Stimulated activated CD8-positive, alpha-beta memory T cell treated with anti-CD3 and anti-CD28 coated beads, Interleukin-4, amount 100 ng/mL, for 1 hour (primary cell): Measurements from ENCODE around the gene TMEM151A.
"Not testable (repeated sequence)": the region's sequence is repeated elsewhere in the genome, so short reads cannot be mapped to it uniquely, and the experiment has no call there.

Experiments
- DNase-seq, 2 donors: peaks; one replicate each; pipeline ENCODE4 v3.0.0-alpha.2; 2020; ENCODE audit warnings: low read depth in 2 of 2, low spot score in 1 of 2

Gene TMEM151A

DNA sequence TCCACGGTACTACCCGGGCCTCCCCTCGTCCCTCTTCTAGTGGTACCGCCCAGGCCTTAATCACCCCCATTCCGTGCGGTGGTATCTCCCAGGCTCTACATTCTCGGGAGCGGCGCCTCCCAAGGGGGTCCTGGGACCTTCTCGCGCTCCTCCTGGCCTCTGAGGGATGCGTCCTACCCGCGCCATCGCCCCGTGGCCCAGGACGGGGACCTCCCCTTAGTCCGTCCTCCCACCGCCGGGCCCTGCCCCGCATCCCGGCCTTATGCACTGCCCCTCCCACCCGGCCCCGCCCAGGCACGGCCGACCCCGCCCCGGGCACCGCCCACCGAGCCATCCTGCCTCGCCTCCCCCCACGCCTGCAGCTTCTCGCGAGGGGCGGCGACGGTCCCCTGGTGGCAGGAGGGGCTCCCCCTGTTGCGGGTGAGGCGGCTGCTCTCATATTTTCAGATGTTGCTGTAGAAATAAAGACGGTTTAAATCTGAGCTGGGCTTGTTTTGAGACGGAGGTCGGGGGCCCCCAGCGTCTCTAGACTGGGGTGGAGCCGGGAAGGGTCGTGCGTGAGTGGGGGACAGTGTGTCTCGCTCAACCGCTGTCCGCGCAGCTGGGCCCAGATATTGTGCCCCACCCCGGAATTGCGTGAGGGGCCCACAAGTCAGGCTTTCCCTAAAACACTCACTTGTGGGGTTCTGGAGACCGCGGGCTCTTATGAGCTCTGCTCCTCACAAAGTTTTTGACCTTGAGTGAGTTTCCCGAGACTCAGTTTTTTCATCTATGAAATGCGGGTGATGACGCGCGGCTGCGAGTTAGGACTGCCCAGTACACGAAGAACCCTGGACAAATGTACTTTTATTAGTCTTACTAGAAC lies 24.1 kb upstream of the TMEM151A start:
- DNase-seq, result peak; percentile 78 to 79

DNA sequence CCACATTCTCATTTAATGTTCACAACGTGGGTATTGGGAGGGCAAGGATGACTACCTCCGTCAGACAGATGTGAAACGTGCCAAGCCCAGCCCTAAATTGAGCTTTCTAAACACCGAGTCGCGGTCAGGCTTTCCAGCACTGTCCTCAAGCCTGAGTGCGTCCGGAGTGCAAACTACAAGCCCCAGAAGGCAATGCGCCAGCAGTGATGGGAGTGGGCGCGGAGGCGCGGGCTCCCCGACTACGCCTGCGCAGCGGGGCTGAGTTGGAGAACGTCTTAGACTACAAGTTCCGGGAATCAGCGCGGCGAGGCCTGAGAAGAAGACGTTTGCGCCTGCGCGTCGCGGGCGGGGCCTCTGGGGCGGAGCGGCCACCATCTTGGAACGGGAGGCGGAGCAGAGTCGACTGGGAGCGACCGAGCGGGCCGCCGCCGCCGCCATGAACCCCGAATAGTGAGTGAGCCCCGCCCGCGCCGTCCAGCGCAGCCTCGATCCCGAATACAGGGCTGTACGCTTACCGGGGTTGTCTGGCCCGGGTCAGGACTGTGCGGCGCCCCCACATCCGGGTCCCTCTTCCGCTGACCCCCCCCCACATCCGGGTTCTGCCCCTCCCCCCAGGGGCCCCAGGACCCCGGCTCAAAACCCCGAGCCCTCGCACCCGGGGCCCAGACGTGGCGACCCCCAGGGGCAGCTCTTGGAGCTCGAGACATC lies 23.3 kb upstream of the TMEM151A start, which contains the start of gene RAB1B:
Gene RAB1B, plus strand, starts transcription at position 396 of the 708 bp plus-strand sequence. Its CDS starts 41 bp downstream, at position 437.
- peak; percentile 99 to 100 for DNase-seq

DNA sequence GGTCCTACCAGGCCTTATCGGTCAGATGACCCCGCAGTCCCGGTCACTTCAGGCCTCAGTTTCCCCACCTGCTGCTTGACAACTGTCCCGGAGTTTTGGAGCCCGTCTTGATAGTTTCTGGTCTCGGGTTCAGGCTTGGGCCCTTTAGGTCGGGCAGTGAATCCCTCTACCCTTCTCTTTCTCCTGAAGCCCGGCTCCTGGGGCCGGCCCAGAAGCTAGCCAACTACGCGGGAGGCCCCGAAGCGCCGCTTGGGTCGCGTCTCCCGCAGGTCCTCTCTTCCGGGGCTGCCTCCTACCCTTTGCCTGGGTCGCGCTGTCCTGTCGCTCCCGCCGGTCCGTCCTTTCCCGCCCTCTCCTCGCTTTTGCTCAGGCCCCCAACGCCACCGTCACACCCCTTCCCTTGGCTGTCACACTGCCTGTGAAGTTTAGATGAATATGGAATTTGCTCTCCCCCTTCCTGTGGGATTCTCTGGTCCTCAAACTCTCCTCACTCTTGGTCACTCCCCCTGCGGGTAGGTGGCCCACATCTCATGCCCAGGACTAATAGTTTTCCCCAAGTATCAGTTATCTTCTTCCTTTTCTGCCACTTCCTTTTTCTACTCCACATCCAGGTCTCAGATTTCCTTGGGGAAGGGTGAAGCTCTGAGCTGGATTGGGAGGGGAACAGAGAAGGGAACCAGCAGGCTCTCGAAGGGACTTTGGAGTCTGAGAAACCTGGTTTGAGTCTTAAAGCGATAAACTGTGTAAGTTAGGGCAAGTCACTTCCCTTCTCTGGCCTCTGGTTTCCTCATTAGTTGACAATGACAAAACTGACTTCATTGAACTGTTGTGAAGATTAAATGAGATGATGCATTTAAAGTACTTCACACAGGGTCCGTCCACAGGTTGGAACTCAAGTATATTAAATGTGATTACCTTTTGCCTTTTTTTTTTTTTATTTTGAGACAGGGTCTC lies 22.5 kb upstream of the TMEM151A start:
- DNase-seq, result no peak

DNA sequence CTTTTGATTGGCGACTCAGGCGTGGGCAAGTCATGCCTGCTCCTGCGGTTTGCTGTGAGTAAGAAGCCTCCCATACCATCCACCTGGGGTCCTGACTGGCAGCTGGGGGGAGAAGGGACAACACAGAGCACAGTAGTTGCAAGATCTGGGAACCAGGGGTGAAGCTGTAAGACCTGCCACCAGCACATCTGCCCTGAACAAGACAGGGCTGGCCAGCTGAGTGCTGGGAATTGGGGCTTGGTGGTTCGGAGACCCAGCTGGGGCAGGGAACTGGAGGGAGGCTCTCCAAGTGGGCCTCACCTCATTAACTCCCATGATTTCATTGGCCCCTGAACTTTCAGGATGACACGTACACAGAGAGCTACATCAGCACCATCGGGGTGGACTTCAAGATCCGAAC lies 19.9 kb upstream of the TMEM151A start:
- no peak for DNase-seq

DNA sequence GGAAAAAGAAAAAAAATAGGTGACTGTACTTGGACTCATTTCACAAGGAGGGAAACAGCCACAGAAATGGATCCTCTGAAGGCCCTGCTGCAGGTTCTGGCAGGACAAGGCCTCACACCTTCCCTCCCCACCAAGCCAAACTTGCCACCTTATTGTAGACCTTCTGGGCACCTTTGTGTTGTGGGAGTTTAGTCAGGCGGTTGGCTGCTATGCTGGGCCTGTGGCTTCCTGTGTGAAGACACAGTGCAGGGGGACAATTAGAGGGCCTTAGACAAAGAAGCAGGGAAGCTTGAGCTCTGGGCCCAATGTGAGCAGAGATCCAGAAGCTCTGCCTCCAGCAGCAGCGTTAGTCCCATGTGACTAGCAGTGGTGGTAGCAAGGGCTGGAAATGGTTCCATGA lies 19.1 kb upstream of the TMEM151A start:
- DNase-seq, result no peak

DNA sequence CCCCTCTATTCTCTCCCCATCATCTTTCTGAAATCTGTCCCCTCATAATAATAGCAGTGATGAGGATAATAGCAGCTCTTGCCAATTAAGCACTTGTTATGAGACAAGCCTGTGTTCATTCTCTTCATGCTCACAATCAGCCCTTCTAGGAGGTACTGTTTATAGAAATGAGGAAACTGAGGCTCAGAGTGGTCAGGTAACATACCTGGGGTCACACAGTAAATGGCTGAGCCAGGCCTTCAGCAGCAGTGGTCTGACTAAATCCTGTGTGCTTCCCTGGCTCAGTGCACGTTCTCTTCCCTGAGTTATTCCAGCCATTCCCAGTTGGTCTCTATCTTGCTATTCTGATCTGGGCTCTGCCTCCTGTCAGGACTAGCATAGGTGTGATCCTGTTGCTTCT lies 17.5 kb upstream of the TMEM151A start:
- DNase-seq, result no peak

DNA sequence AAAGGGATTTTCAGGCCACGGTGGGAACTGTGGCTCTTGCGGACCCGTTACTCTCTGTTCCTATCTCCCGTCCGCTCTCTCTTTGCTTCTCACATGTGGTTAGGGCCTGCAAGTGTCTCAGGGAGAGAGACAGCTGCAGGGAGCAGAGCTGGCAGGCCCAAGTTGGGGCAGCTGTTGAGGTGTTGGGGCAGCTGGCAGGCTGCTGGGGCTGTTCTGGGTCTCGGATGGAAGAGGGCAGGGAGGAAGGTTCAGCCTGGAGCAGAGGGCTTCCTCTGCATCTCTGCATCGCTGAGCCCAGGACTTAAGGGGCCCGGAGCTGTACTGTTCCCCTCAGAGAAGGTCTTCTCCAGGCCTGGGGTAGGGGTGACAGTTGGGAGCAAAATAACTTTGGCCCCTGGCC lies 16.3 kb upstream of the TMEM151A start:
- DNase-seq, result no peak

DNA sequence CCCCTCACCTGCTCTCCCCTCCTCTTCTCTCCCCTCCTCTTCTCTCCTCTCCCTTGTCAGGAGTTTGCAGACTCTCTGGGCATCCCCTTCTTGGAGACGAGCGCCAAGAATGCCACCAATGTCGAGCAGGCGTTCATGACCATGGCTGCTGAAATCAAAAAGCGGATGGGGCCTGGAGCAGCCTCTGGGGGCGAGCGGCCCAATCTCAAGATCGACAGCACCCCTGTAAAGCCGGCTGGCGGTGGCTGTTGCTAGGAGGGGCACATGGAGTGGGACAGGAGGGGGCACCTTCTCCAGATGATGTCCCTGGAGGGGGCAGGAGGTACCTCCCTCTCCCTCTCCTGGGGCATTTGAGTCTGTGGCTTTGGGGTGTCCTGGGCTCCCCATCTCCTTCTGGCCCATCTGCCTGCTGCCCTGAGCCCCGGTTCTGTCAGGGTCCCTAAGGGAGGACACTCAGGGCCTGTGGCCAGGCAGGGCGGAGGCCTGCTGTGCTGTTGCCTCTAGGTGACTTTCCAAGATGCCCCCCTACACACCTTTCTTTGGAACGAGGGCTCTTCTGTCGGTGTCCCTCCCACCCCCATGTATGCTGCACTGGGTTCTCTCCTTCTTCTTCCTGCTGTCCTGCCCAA lies 15.6 kb upstream of the TMEM151A start:
- DNase-seq, result no peak

DNA sequence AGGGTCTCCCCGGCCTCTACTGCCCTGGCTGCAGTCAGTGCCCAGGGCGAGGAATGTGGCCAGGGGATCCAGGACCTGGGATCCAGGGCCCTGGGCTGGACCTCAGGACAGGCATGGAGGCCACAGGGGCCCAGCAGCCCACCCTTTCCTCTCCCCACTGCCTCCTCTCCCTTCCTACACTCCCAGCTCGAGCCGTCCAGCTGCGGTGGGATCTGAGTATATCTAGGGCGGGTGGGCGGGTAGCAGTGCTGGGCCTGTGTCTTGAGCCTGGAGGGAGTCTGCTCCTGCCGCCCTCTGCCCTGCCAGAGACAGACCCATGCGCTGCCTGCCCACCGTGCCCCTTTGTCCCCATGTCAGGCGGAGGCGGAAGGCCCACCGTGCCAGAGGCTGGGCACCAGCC lies 15.1 kb upstream of the TMEM151A start:
- DNase-seq, result not testable (repeated sequence)

DNA sequence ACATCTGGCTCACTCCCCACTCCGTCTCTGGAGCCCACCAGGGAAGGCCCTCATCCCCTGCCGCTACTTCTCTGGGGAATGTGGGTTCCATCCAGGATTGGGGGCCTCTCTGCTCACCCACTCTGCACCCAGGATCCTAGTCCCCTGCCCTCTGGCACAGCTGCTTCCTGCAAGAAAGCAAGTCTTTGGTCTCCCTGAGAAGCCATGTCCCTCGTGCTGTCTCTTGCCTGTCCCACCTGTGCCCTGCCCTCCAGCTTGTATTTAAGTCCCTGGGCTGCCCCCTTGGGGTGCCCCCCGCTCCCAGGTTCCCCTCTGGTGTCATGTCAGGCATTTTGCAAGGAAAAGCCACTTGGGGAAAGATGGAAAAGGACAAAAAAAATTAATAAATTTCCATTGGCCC lies 14.6 kb upstream of the TMEM151A start:
- not testable (repeated sequence) for DNase-seq

DNA sequence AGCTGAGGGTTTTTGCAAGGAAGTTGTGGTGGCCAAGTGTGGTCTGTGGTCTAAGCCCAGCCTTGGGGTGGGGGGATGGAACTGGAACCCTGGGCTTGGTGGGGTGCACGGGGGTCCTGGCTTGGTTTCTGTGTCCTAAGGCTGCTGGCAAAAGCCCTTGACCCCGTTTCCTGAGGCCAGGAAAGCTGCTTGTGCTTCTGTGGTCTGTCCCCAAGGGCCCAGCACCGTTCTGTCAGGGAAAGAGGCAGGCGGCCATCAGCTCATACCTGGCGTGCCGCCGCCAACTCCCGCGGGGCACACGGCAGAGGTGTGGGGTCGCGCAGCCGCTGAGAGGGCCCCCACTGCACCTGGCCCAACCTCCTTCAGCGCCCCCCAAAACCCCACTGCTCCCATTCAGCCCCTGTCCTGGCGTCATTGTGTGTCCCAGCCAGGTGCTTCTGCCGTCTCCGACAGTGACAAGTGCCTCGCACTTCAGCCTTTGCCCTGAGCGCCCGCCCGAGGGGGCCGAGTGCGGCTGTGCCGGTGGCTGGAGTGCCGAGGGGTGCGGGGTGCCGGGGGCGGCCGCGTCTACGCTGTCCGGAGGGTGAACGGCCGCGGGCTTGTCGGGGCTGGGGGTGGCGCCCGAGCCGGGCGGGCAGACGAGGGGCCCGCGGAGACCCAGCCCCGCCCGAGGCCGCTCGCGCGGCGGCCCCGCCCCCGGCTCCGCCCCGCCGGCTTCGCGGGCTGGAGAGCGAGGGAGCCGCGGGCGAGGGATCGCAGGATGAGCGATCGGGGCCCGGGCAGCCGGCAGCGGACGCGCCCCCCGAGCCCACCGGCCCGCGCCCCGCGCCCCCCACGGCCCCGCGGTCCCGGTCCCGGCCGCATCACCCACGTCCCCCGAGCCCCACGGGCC lies 14.0 kb upstream of the TMEM151A start, which contains the start of gene CNIH2:
Gene CNIH2, plus strand, starts transcription at position 705 of the 892 bp plus-strand sequence. CDS start 282 bp downstream, outside the sequence.
- DNase-seq, result no peak

DNA sequence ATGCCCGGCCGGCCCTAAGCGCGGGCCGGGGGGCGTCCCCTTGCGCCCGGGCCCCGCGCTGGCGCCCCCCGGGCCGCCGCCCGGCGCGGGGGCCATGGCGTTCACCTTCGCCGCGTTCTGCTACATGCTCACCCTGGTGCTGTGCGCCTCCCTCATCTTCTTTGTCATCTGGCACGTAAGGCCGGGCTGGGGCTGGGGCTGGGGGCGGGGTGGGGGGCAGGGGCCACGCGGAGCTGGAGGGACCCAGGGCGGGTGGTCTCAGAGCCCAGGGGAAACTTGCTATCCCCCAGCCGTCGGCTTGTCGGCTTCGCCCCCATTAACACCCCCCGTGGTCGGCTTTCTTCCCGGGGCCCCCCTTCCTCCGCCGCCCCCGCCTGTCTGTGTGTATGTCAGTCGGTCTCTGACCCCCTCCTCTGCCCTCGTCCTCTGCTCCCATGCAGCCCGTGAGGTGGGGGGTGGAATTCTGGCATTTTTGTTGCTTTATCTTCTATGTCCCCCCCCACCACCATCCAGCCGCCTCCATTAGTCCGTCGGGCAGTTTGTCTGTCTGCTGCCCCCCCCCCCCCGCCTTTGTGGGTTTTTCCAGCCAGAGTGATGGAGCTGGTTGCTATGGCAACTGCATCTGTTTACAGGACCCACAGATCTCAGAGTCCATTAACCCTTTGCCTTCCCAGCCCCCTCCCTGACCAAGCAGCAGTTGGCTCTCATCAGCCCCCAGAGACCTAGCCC lies 13.2 kb upstream of the TMEM151A start:
- DNase-seq, result no peak

DNA sequence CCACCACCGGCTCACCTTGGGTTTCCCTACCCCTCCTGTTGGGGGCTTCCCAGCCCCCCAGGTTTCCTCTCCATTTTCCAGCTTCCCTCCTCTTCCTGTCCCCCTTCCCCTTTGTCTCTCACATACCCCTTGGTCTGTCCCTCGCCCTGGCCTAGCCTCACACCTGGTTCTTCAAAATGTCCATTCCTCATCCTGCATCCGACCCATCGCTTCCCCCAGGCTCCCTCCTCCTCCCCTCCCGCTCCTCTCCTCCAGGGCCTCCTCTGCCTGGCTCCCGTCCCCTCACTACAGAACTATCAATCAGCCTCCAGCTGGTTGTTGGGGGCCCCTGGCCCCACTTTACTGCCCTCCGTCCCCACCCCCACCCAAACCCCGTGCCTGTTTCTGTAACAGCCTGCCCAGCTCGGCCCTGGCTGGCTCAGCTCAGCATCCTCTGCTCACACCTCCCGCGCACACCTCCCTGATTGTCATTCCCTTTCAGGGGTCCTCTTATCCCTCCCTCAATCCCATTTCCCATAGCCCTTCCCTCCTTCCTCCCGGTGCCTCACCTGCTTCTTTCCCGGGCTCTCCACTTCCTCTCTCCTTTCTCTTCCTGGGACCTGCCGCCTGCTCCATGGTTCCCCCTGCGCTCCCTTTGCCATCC lies 12.5 kb upstream of the TMEM151A start:
- DNase-seq, result no peak

DNA sequence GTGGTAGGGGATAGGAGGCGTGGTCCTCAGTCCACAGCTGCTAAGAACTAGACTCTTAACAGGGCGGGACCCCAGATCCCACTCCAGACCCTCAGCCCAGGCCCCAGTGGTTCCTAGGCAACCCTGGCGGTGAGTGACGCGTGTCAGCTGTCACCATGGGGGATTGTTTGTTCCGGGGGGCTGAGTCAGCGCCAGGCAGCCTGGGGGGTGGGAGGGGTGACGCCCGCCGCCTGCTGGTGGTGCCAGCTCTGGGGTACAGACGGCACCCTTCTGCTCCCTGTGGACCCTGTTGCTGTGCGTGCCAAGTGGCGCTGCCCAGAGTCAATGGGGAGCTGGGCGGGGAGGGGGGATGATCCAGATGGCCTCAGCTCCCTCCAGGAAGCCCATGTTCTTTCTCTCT lies 11.3 kb upstream of the TMEM151A start:
- DNase-seq, result no peak

DNA sequence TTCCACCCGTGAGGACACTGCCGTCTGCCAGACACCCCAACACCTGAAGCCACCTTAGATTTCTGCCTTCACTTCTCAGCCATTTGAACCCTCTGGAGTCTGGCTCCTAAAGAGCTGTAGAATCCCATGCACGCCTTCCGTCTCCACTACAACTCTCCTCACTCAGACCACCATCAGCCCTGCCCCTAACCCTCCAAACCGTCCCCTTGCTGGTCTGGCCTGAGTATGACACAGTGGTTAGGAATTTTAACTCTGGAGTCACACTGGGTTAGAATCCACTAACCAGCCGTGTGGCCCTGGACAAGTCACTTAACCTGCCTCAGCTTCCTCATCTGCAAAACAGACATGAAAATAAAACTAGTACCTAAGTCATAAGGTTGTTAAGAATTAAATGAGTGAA lies 10.7 kb upstream of the TMEM151A start:
- no peak for DNase-seq

DNA sequence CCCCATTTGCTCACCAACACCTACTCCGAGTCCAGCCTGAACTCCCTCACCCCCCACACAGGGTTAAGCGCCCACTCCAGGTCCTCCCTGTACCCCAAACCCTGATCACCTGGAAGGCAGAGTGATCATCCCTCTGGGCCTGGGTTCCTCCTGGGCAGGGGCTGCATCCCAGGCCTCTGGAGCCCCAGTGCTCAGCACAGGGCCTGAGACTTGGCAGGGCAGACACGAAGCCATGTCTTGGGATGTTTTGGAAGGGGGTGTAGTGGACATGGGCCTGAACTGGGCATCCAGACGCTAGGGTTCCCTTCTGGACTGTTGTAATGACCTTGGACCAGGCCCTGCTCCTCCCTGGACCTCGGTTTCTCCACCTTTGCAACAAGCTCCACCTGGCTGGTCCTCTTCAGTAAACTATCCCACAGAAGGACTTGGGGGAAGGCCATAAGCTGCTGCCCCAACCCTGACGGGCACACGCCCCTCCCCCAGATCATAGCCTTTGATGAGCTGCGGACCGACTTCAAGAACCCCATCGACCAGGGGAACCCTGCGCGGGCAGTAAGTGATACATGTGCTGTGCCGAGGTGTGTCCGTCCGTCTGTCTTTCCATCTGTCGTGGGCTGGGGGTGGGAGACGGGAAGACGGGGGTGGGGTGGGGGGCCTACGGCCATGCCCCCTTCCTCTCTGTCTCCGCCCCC lies 9.8 kb upstream of the TMEM151A start:
- DNase-seq, result no peak

DNA sequence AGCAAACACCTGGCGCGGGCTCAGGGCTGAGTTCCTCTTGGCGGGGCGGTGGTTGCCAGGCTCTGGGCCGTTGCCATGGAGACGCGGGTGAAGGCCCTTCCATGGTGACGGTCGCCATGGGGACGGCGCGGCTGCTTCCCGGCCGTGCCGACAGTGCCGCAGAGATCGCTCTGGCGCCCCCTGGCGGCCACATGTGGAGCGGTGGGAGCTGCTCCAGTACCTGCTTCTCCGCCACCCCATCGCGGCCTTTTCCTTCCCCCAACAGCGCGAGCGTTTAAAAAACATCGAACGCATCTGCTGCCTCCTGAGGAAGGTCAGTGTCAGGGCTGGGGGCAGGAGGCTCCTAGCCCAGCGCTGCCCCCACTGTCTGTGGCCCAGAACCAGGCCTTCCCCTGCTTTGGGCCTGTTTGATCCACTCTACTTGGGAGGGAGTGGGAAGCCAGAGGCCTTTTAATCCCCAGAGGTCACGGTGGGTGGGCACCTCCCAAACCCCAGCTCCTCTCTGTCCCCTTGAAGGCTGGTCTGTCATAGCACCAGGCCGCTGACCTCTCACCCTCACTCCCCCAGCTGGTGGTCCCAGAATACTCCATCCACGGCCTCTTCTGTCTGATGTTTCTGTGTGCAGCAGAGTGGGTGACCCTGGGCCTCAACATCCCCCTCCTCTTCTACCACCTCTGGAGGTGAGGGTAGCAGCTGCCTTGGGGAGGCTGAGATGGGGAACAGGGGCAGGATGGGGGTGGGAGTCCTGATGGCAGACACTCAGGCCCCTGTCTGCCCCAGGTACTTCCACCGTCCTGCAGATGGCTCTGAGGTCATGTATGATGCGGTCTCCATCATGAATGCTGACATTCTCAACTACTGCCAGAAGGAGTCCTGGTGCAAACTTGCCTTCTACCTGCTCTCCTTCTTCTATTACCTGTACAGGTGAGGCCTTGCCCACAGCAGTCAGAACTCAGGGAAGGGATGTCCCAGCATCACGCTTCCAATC lies 8.9 kb upstream of the TMEM151A start:
- DNase-seq, result peak; percentile 98 to 99
